A549 (cell line): ENCODE results near the gene UBE3B. TPM values are rescaled to one million over a fixed set of nuclear protein-coding genes. Genes with fewer than 3 reads are reported as not detected.

Source experiments
- ATAC-seq, 2 experiments: fragments of 200-7000 bp in 1 of 2; fragments of >200 bp in 1 of 2; cut with Nextera tagmentation in 1 of 2; cut with Tn5 transposase in 1 of 2; 3 replicates each; pipeline versions ENCODE4 v1.8.0 to v1.9.1; 2018 to 2020; ENCODE audit warnings: mild to moderate bottlenecking in 1 of 2, moderate library complexity in 1 of 2
- CTCF ChIA-PET: fragments of 300-600 bp; sonication (Branson Sonifier 250); formaldehyde crosslinking; extraction: SDS; loops from one replicate; lab custom pipeline; 2021; ENCODE audit warnings: antibody characterized with exemption, inconsistent platforms; lab: Yijun Ruan, JAX
- POLR2A ChIA-PET: fragments of 350-600 bp; formaldehyde crosslinking; extraction: SDS; loops from one replicate; lab custom pipeline; 2021; ENCODE audit warnings: antibody characterized with exemption, inconsistent platforms; lab: Yijun Ruan, JAX
- DNase-seq, 2 experiments: peaks; one replicate each; pipeline versions ENCODE4 v3.0.0 to v3.0.0-alpha.2; 2011 to 2016; ENCODE audit warnings: low read depth in 1 of 2, low spot score in 1 of 2
- FAIRE-seq: peaks from 2 replicates; lab custom pipeline; 2011; peaks lifted over from hg19 to GRCh38; lab: Jason Lieb, UNC
- H3K27ac ChIP-seq, 2 experiments: fragments of >200 bp; sonication (Bioruptor Twin); formaldehyde crosslinking; 3 replicates each; pipeline ENCODE4 v1.5.1; 2016 to 2017
- H3K4me1 ChIP-seq: fragments of >200 bp; sonication (Bioruptor Twin); formaldehyde crosslinking; 3 replicates; pipeline ENCODE4 v1.6.1; 2016
- H3K4me2 ChIP-seq: fragments of >200 bp; sonication (Bioruptor Twin); formaldehyde crosslinking; 3 replicates; pipeline ENCODE4 v1.6.1; 2016
- H3K4me3 ChIP-seq: fragments of >200 bp; sonication (Bioruptor Twin); formaldehyde crosslinking; 3 replicates; pipeline ENCODE4 v1.5.1; 2016
- H3K9me3 ChIP-seq: fragments of >200 bp; sonication (Bioruptor Twin); formaldehyde crosslinking; 3 replicates; pipeline ENCODE4 v1.6.1; 2016
- BHLHE40 ChIP-seq: IDR thresholded peaks from 2 replicates; pipeline ENCODE4 v1.6.1; 2012; ENCODE audit warnings: low read depth, low read length, inconsistent platforms
- CBX8 ChIP-seq: fragments of 200-600 bp; sonication (generic); IDR thresholded peaks from 2 replicates; pipeline ENCODE4 v1.6.1; 2016
- CEBPB ChIP-seq, 2 experiments: fragments of >200 bp in 1 of 2; sonication (Bioruptor Twin) in 1 of 2; formaldehyde crosslinking in 1 of 2; IDR thresholded peaks; 2 replicates each; pipeline ENCODE4 v1.6.1; 2012 to 2016
- EHMT2 ChIP-seq: fragments of 200-600 bp; sonication (generic); IDR thresholded peaks from 2 replicates; pipeline ENCODE4 v1.6.1; 2016; ENCODE audit warnings: antibody characterized with exemption, low read depth, mild to moderate bottlenecking, moderate library complexity
- EP300 ChIP-seq, 2 experiments: fragments of >200 bp; sonication (Bioruptor Twin); formaldehyde crosslinking; IDR thresholded peaks; 2 replicates in 1 of 2; 3 replicates in 1 of 2; pipeline ENCODE4 v1.6.1; 2016 to 2017
- FOSB ChIP-seq: fragments of 250-450 bp; sonication (Bioruptor Pico); IDR thresholded peaks from 2 replicates; pipeline ENCODE4 v1.5.0; 2020; ENCODE audit warnings: mild to moderate bottlenecking, moderate library complexity
- FOXS1 ChIP-seq: fragments of 250-450 bp; sonication (Bioruptor Pico); IDR thresholded peaks from 2 replicates; pipeline ENCODE4 v1.5.0; 2020; ENCODE audit warnings: mild to moderate bottlenecking, moderate library complexity
- HDAC2 ChIP-seq: fragments of 200-600 bp; sonication (generic); IDR thresholded peaks from 2 replicates; pipeline ENCODE4 v1.6.1; 2016
- HEYL ChIP-seq: fragments of 250-450 bp; sonication (Bioruptor Pico); IDR thresholded peaks from 2 replicates; pipeline ENCODE4 v1.8.0; 2021; ENCODE audit warnings: mild to moderate bottlenecking, moderate library complexity
- HOXB13 ChIP-seq: fragments of 250-450 bp; sonication (Bioruptor Pico); IDR thresholded peaks from 2 replicates; pipeline ENCODE4 v1.5.0; 2020; ENCODE audit warnings: low read depth, mild to moderate bottlenecking, moderate library complexity
- HOXB5 ChIP-seq: fragments of 250-450 bp; sonication (Bioruptor Pico); IDR thresholded peaks from 2 replicates; pipeline ENCODE4 v1.5.0; 2020; ENCODE audit warnings: mild to moderate bottlenecking, moderate library complexity
- JUN ChIP-seq, 2 experiments: fragments of >200 bp; sonication (Bioruptor Twin); formaldehyde crosslinking; IDR thresholded peaks; 2 replicates in 1 of 2; 3 replicates in 1 of 2; pipeline ENCODE4 v1.6.1; 2016 to 2017
- KDM5A ChIP-seq: fragments of 200-600 bp; sonication (generic); IDR thresholded peaks from 2 replicates; pipeline ENCODE4 v1.6.1; 2016; ENCODE audit warnings: antibody characterized with exemption, mild to moderate bottlenecking
- MAFK ChIP-seq: fragments of 450-650 bp; IDR thresholded peaks from 2 replicates; pipeline ENCODE4 v1.6.1; 2014; ENCODE audit not compliant: partially characterized antibody
- MAZ ChIP-seq: fragments of 150-350 bp; IDR thresholded peaks from 2 replicates; pipeline ENCODE4 v1.6.1; 2014; ENCODE audit warnings: antibody characterized with exemption, low read depth, low read length, borderline replicate concordance
- NFE2L2 ChIP-seq: fragments of 150-350 bp; conservative IDR thresholded peaks from 2 replicates; pipeline ENCODE4 v1.6.1; 2014; ENCODE audit warnings: low read length
- NPAS2 ChIP-seq: fragments of 250-450 bp; sonication (Bioruptor Pico); IDR thresholded peaks from 2 replicates; pipeline ENCODE4 v1.8.0; 2022; ENCODE audit warnings: mild to moderate bottlenecking, moderate library complexity, borderline replicate concordance
- POLR2A ChIP-seq: IDR thresholded peaks from 2 replicates; pipeline ENCODE4 v1.6.1; 2012; ENCODE audit warnings: mild to moderate bottlenecking, low read length
- POLR2AphosphoS2 ChIP-seq: conservative IDR thresholded peaks from 2 replicates; pipeline ENCODE4 v1.6.1; 2012; ENCODE audit warnings: low read length, improper control_type of control experiment, inconsistent platforms
- RAD21 ChIP-seq, 2 experiments: fragments of >200 bp in 1 of 2; sonication (Bioruptor Twin) in 1 of 2; formaldehyde crosslinking in 1 of 2; IDR thresholded peaks in 1 of 2; conservative IDR thresholded peaks in 1 of 2; 2 replicates in 1 of 2; 3 replicates in 1 of 2; pipeline ENCODE4 v1.6.1; 2012 to 2018; ENCODE audit warnings: inconsistent platforms in 1 of 2
- RCOR1 ChIP-seq: fragments of 150-350 bp; IDR thresholded peaks from 2 replicates; pipeline ENCODE4 v1.6.1; 2014; ENCODE audit warnings: antibody characterized with exemption, low read length, low read depth
- SMC3 ChIP-seq: fragments of >200 bp; sonication (Bioruptor Twin); formaldehyde crosslinking; IDR thresholded peaks from 3 replicates; pipeline ENCODE4 v1.6.1; 2018; ENCODE audit warnings: inconsistent platforms
- TFCP2L1 ChIP-seq: fragments of 250-450 bp; sonication (Bioruptor Pico); IDR thresholded peaks from 2 replicates; pipeline ENCODE4 v1.5.0; 2021; ENCODE audit warnings: mild to moderate bottlenecking
- ZC3H11A ChIP-seq: fragments of 450-650 bp; IDR thresholded peaks from 2 replicates; pipeline ENCODE4 v1.6.1; 2014; ENCODE audit warnings: antibody characterized with exemption, mild to moderate bottlenecking
- ZFP36 ChIP-seq: fragments of 450-650 bp; IDR thresholded peaks from 2 replicates; pipeline ENCODE4 v1.6.1; 2014; ENCODE audit warnings: borderline replicate concordance; ENCODE audit not compliant: partially characterized antibody
- ZSCAN20 ChIP-seq: fragments of 250-450 bp; sonication (Bioruptor Pico); IDR thresholded peaks from 2 replicates; pipeline ENCODE4 v1.8.0; 2022; ENCODE audit warnings: mild to moderate bottlenecking, moderate library complexity
- WGBS: methylation state at CpG from one replicate; pipeline ENCODE4 v1.1.6; 2017; ENCODE audit errors: missing lambda C conversion rate; 5-methylcytosine and 5-hydroxymethylcytosine counted together
- polyA plus RNA-seq, 4 experiments: library from polyadenylated mRNA; depleted of rRNA in 3 of 4; stranded (reverse); fragments of >200 nt; fragmentation: RNase III in 1 of 4; extraction: RNeasy Plus Mini Kit Qiagen cat#74134 plus additional on column Dnase treatment in 1 of 4; gene quantifications; 2 replicates in 3 of 4; 3 replicates in 1 of 4; pipeline ENCODE4 v1.2.3, GENCODE V29; 2011 to 2017
- TF ChIP-seq, protein P1 (sequence below): IDR thresholded peaks from 2 replicates; pipeline ENCODE4 v1.6.1; 2012
- TF ChIP-seq, protein P2 (sequence below): IDR thresholded peaks from 2 replicates; pipeline ENCODE4 v1.6.1; 2012
- TF ChIP-seq, protein P3 (sequence below): fragments of 450-650 bp; IDR thresholded peaks from 2 replicates; pipeline ENCODE4 v1.6.1; 2014; ENCODE audit warnings: antibody characterized with exemption

Gene UBE3B
- polyA plus RNA-seq, 2 of the 4 experiments (the other 2 are of a cell fraction), result 14.0 to 38.0 TPM

GRCh38 chr12:109525279-109525585, 47.8 kb downstream of the UBE3B start:
- DNase-seq, result no peak
- no peak for FAIRE-seq
- H3K9me3 ChIP-seq, result no peaks in the 10 kb centered on the region
- no peak overlapping the region for H3K4me2 ChIP-seq
- no peaks in the 10 kb centered on the region for H3K4me1 ChIP-seq
- TF ChIP-seq EHMT2 (no peak), MAZ (no peak), MAFK (no peak), NFE2L2 (no peak), HDAC2 (no peak), BHLHE40 (no peak), ZSCAN20 (CRISPR knock-in tag) (no peak), FOXS1 (no peak), KDM5A (no peak)
- TF ChIP-seq, protein P1, sequence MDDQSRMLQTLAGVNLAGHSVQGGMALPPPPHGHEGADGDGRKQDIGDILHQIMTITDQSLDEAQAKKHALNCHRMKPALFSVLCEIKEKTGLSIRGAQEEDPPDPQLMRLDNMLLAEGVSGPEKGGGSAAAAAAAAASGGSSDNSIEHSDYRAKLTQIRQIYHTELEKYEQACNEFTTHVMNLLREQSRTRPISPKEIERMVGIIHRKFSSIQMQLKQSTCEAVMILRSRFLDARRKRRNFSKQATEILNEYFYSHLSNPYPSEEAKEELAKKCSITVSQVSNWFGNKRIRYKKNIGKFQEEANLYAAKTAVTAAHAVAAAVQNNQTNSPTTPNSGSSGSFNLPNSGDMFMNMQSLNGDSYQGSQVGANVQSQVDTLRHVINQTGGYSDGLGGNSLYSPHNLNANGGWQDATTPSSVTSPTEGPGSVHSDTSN, result no peak
- no peak for ATAC-seq
- ChIA-PET CTCF (interaction anchor here (0.9 to 12.0 kb wide), 5 partner anchors 8 to 251 kb away, joined by 3 to 167 read pairs (median 4); no protein-coding TSS in a partner anchor), POLR2A (no interaction called here)
- no peak overlapping the region for H3K27ac ChIP-seq
- WGBS, result 97% methylated on average over 3 of the region's 3 CpGs
- H3K4me3 ChIP-seq, result no peak overlapping the region

DNA sequence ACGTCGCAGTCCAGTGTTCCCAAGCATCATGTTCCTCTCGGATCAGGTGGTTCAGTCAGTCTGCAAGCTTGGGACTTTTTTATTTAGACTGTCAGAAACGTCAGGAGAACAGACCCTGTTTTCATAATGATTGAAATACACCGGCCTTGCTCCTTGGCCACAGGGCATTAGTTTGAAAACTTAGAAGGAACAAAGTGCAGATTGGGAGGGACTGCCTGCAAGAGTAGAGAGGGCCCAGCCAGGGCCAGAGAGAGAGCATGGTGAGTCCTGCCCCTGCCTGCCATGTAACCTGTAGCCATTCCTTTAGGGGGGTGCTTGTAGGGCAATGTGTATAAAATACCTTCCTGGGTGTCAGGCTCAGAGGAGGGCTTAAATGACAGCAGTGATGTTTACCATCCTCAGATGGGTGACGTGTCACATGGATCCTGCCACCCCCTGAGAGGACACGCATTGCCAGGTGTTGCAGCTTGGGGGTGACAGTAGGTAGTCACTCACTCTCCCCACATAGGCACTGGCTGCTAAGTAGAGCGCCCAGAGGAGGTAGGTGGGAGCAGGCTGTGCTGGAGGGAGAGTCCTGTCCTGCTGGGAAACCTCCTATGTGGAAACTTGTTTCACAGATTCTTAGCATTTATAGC, 50.2 kb downstream of the UBE3B start:
- H3K27ac ChIP-seq, result no peak overlapping the region
- ChIA-PET CTCF (interaction anchor here (0.8 to 2.4 kb wide), 2 partner anchors 247 to 278 kb away, joined by 3 to 6 read pairs; no protein-coding TSS in a partner anchor), POLR2A (no interaction called here)
- no peaks in the 10 kb centered on the region for H3K4me1 ChIP-seq
- H3K9me3 ChIP-seq, result no peaks in the 10 kb centered on the region
- 83% methylated on average over 8 of the region's 8 CpGs for WGBS
- TF ChIP-seq POLR2AphosphoS2, result no peak
- TF ChIP-seq MAFK, result no peak
- TF ChIP-seq HDAC2, result no peak
- no peak for TF ChIP-seq RAD21 (conservative IDR thresholded peaks at IDR 0.05 in 1 of 2, IDR thresholded peaks at IDR 0.05 in 1 of 2)
- TF ChIP-seq RCOR1, result no peak
- no peak for TF ChIP-seq CBX8
- no peak for TF ChIP-seq POLR2A
- TF ChIP-seq HOXB5 (CRISPR knock-in tag), result no peak
- TF ChIP-seq ZFP36, result no peak
- no peak for TF ChIP-seq ZC3H11A
- TF ChIP-seq SMC3, result no peak
- TF ChIP-seq, protein P2, sequence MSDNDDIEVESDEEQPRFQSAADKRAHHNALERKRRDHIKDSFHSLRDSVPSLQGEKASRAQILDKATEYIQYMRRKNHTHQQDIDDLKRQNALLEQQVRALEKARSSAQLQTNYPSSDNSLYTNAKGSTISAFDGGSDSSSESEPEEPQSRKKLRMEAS, result no peak
- no peak for TF ChIP-seq MAZ
- TF ChIP-seq EHMT2, result no peak
- TF ChIP-seq FOSB (CRISPR knock-in tag), result no peak
- DNase-seq (no peak), FAIRE-seq (no peak), ATAC-seq (no peak)
- H3K4me3 ChIP-seq, result no peak overlapping the region
- H3K4me2 ChIP-seq, result no peak overlapping the region

DNA sequence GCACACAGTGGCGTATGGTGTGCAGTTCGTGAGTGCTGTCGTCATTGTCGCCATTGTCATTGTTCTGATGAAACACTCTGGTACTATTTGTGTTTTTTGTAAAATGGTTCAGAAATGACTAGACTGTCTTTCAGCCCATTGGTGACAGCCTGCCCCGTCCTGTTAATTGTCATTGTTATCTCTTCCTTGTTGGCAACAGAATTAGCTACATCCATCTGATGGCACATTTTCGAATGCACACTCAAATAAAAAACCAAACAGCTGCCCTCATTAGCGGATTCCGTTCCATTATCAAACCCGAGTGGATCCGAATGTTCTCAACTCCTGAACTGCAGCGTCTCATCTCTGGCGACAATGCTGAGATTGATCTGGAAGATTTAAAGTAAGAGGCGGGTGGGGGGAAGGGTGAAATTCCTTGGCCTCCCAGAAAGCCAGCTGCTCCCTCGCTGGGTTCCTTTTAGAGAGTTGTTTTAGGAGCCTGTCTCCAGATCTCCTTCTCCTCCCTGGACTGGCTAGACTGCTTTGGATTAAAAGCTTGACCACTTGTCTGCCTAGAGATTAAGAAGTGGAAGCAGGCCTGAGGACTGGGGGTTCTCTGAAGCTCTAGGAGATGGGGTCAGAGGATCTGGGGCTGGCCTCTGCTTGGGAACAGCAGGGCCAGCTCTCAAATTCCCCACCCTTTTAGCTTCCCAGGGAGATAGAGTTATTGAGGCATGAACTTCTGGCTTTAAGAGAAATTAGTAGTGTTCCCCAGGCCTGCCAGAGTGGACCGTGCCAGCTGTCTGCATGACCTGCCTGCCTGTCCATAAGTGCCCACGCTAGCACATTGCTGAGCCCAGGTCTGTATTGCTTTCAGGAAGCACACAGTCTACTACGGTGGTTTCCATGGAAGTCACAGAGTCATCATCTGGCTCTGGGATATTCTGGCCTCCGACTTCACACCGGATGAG, 52.5 kb downstream of the UBE3B start:
- no peak overlapping the region for H3K4me2 ChIP-seq
- CTCF ChIA-PET, result interaction anchor here (0.9 to 2.4 kb wide), 4 partner anchors 11 to 245 kb away, joined by 3 to 7 read pairs (median 5); no protein-coding TSS in a partner anchor
- H3K4me1 ChIP-seq, result no peaks in the 10 kb centered on the region
- no peak overlapping the region for H3K4me3 ChIP-seq
- DNase-seq (no peak), FAIRE-seq (no peak), ATAC-seq (no peak)
- POLR2A ChIA-PET, result no interaction called here
- no peaks in the 10 kb centered on the region for H3K9me3 ChIP-seq
- no peak overlapping the region for H3K27ac ChIP-seq
- 91% methylated on average over 19 of the region's 19 CpGs for WGBS
- TF ChIP-seq CEBPB (IDR thresholded peaks at IDR 0.05), result no peak
- no peak for TF ChIP-seq EP300 (IDR thresholded peaks at IDR 0.05)
- no peak for TF ChIP-seq NPAS2 (CRISPR knock-in tag)
- no peak for TF ChIP-seq FOXS1
- no peak for TF ChIP-seq HEYL (CRISPR knock-in tag)
- TF ChIP-seq, protein P3, sequence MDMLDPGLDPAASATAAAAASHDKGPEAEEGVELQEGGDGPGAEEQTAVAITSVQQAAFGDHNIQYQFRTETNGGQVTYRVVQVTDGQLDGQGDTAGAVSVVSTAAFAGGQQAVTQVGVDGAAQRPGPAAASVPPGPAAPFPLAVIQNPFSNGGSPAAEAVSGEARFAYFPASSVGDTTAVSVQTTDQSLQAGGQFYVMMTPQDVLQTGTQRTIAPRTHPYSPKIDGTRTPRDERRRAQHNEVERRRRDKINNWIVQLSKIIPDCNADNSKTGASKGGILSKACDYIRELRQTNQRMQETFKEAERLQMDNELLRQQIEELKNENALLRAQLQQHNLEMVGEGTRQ, result no peak
- no peak for TF ChIP-seq MAZ
- no peak for TF ChIP-seq JUN (IDR thresholded peaks at IDR 0.05)
- TF ChIP-seq HOXB13 (CRISPR knock-in tag), result no peak
- no peak for TF ChIP-seq TFCP2L1 (CRISPR knock-in tag)
- no peak for TF ChIP-seq HOXB5 (CRISPR knock-in tag)
